GM12878 (cell line): ENCODE results near the gene GSE1.

Source experiments
- BCL11A ChIP-seq: IDR thresholded peaks from 2 replicates; pipeline ENCODE4 v1.6.1; 2011; ENCODE audit warnings: low read depth, low read length
- BRCA1 ChIP-seq: IDR thresholded peaks from 2 replicates; pipeline ENCODE4 v1.6.1; 2011; ENCODE audit warnings: low read depth, low read length, improper control_type of control experiment
- CEBPB ChIP-seq, 2 experiments: fragments of 150-350 bp in 1 of 2; IDR thresholded peaks; 2 replicates each; pipeline ENCODE4 v1.6.1; 2012 to 2014; ENCODE audit warnings: low read depth in 2 of 2, low read length in 2 of 2, borderline replicate concordance in 1 of 2, inconsistent platforms in 1 of 2
- CTCF ChIP-seq, 3 experiments: IDR thresholded peaks in 2 of 3; conservative IDR thresholded peaks in 1 of 3; 2 replicates each; pipeline ENCODE4 v1.5.1; 2011; ENCODE audit warnings: low read depth in 3 of 3, low read length in 3 of 3, mild to moderate bottlenecking in 3 of 3, control low read depth in 2 of 3, moderate library complexity in 2 of 3, inconsistent platforms in 1 of 3, mixed read lengths in 1 of 3; ENCODE audit not compliant: control insufficient read depth in 2 of 3, insufficient read depth in 1 of 3; ENCODE audit errors: extremely low read depth in 1 of 3
- EP300 ChIP-seq, 2 experiments: fragments of 150-350 bp in 1 of 2; IDR thresholded peaks; 2 replicates each; pipeline ENCODE4 v1.6.1; 2011 to 2012; ENCODE audit warnings: low read depth in 2 of 2, low read length in 2 of 2, borderline replicate concordance in 1 of 2, improper control_type of control experiment in 1 of 2, inconsistent platforms in 1 of 2; ENCODE audit not compliant: control insufficient read depth in 1 of 2
- HDAC2 ChIP-seq: fragments of 200-600 bp; sonication (generic); IDR thresholded peaks from 2 replicates; pipeline ENCODE4 v1.6.1; 2017
- NFIC ChIP-seq: IDR thresholded peaks from 2 replicates; pipeline ENCODE4 v1.6.1; 2012; ENCODE audit warnings: low read depth, mild to moderate bottlenecking, inconsistent platforms, low read length, moderate library complexity
- POLR2AphosphoS5 ChIP-seq: IDR thresholded peaks from 2 replicates; pipeline ENCODE4 v1.6.1; 2011; ENCODE audit warnings: mild to moderate bottlenecking, low read length, inconsistent platforms
- SIN3A ChIP-seq: IDR thresholded peaks from 2 replicates; pipeline ENCODE4 v1.6.1; 2012; ENCODE audit warnings: low read depth, low read length, improper control_type of control experiment
- SP1 ChIP-seq: IDR thresholded peaks from one replicate; pipeline ENCODE4 v1.6.1; 2011; ENCODE audit warnings: low read depth, low read length

GRCh38 chr16:85569039-85569614 is 44.0 kb upstream of the GSE1 start:
- no peak for TF ChIP-seq BRCA1
- TF ChIP-seq HDAC2 = no peak
- TF ChIP-seq NFIC = no peak
- TF ChIP-seq SP1 = no peak
- TF ChIP-seq CTCF (IDR thresholded peaks at IDR 0.05 in 2 of 3, conservative IDR thresholded peaks at IDR 0.05 in 1 of 3; ENCODE audit: control insufficient read depth in 2 of 3, extremely low read depth in 1 of 3, insufficient read depth in 1 of 3, low read depth in 3 of 3, low read length in 3 of 3) = no peak
- no peak for TF ChIP-seq POLR2AphosphoS5
- no peak for TF ChIP-seq EP300 (IDR thresholded peaks at IDR 0.05; ENCODE audit: borderline replicate concordance in 1 of 2, control insufficient read depth in 1 of 2, low read depth in 2 of 2, low read length in 2 of 2)
- TF ChIP-seq CEBPB (IDR thresholded peaks at IDR 0.05; ENCODE audit: borderline replicate concordance in 1 of 2, low read depth in 2 of 2, low read length in 2 of 2) = no peak
- no peak for TF ChIP-seq BCL11A
- TF ChIP-seq SIN3A = no peak
